Measurements from ENCODE around the gene POR.
"Not testable (repeated sequence)": the region's sequence is repeated elsewhere in the genome, so short reads cannot be mapped to it uniquely, and the experiment has no call there.

The POR gene

GRCh38 chr7:75914655-75915415 is at the start of gene POR:
POR (plus strand) TSS chr7:75915155; CDS start chr7:75954002, 38,847 bp downstream.
- peak; percentile 90 to 97 for DNase-seq (ENCODE audit: low read depth in 2 of 2)

DNA sequence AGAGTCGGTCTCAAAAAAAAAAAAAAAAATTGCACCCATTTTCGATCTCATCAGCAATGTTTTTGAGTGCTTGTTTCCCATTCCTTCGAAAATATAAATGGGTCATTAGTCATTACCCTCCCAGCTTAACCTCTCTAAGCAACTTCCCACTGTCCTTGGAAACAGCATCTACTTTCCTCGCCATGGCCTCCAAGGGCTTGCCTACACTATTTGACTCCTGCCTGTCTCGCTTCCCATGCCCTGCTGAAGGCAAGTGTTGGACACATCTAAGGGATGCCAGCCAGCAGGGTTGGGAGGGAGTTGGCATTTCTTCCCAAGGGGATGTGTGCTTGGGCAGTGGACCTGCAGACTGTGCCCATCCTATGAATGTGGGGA is 48.9 kb upstream of the POR start:
- DNase-seq (ENCODE audit: low read depth in 2 of 2): no peak

DNA sequence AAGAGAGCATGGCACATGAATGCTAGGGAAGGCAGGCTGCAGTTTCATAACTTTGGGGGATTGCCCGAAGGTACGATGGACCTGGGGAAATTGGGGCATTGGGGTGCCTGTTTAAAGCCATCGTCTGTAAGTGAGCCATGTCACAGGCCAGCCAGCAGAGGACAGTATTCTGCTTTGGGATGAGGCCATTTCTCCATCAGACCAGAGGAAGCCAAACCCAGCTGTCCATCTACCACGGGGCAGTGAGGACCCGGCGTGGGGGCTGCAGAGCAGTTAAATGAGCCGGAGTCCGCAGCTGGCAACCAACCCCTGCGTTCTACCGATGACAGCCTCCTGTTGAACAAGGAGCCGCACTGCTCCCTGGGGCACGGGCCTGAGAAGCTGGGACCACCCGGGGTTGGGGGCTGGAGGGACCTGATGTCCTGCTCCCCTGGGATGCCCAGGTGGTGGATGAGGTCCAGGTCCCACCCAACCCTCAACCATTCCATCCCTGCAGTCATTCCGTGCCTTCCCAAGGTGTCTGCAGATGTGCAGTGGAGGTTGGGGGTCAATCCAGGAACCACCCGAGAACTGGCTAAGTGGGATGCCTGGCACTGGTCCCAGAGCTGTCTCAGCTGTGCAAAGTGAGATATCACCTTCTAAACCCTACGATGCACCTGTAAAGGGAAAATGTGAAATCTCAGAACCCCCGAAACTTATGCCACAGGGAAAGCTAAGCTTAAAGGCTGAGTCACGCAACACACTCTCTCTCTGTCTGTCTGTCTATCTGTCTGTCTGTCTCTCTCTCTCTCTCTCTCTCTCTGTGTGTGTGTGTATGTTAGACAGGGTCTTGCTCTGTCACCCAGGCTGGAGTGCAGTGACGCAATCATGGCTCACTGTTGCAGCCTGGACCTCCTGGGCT is 48.2 kb upstream of the POR start:
- DNase-seq (ENCODE audit: low read depth in 2 of 2): peak in 1 of 2 donors; percentile 8

GRCh38 chr7:75867390-75867717 is 47.6 kb upstream of the POR start:
- no peak for DNase-seq (ENCODE audit: low read depth in 2 of 2)

DNA sequence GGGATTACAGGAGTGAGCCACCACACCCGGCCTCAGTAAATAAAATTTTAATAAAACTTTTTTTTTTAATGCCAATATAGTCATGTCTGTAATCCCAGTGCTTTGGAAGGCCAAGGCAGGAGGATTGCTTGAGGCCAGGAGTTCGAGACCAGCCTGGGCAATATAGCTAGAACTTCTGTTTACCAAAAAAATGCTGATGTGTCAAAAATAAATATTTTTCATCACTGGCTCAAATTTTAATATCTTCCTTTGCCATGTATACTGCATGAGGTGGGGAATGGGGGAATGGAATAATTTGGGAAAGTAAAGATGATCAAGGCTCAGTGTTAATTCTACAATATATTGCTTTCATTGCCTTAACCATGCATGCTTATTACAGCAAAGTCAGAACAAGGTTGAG is 46.8 kb upstream of the POR start:
- DNase-seq (ENCODE audit: low read depth in 2 of 2): no peak

DNA sequence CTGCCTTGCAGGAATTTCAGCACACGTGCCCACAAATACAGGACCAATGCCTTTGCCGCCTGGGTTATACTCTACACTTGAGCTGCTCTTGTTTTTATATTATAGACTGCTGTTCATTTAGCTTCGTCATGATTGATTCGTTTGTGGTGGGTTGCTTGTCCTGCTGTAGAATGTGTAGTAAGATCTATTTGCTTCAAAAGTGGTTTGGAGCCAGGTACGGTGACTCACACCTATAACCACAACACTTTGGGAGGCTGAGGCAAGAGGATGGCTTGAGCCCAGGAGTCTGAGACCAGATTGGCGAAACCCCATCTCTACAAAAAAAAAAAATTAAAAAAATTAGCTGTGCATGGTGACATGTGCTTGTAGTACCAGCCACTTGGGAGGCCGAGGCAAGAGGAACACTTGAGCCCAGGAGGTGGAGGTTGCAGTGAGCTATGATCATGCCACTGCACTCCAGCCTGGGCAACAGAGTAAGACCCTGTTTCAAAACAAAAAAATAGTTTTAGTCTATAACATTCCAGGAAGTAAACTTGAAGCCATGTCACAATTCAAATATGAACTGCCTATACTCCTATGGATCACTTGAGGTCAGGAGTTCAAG is 45.1 kb upstream of the POR start:
- DNase-seq (ENCODE audit: low read depth in 2 of 2): no peak

GRCh38 chr7:75870557-75871161 is 44.3 kb upstream of the POR start:
- no peak for DNase-seq (ENCODE audit: low read depth in 2 of 2)

DNA sequence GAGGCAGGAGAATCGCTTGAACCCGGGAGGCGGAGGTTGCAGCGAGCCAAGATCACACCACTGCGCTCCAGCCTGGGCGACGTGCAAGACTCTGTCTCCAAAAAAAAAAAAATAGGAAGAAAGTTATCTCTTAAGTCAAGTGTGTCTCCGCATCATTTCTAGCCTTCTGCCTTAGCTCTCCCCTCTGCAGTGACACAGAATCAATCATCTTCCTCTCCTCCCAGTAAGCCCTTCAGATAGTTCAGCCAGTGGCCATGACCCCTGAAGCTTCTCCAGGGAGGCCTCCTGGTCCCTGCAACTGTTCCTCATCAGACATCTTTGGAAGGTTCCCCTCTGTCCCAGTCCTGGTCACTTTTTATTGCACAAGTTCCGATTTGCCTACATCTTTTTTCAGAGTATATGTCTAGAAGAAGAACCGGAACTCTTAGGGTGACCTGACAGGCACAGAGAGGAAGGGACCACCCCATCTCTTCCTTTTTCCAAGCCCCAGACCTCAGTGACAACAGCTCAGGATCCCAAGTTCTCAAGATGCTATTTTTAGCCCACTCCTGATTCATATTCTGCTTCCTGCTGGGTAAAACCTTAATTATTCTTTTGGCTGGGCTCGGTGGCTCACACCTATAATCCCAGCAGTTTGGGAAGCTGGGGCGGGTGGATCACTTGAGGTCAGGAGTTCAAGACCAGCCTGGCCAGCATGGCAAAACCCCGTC is 42.7 kb upstream of the POR start:
- DNase-seq (ENCODE audit: low read depth in 2 of 2): no peak

GRCh38 chr7:75874180-75874579 is 40.8 kb upstream of the POR start:
- DNase-seq (ENCODE audit: low read depth in 2 of 2): not testable (repeated sequence)

DNA sequence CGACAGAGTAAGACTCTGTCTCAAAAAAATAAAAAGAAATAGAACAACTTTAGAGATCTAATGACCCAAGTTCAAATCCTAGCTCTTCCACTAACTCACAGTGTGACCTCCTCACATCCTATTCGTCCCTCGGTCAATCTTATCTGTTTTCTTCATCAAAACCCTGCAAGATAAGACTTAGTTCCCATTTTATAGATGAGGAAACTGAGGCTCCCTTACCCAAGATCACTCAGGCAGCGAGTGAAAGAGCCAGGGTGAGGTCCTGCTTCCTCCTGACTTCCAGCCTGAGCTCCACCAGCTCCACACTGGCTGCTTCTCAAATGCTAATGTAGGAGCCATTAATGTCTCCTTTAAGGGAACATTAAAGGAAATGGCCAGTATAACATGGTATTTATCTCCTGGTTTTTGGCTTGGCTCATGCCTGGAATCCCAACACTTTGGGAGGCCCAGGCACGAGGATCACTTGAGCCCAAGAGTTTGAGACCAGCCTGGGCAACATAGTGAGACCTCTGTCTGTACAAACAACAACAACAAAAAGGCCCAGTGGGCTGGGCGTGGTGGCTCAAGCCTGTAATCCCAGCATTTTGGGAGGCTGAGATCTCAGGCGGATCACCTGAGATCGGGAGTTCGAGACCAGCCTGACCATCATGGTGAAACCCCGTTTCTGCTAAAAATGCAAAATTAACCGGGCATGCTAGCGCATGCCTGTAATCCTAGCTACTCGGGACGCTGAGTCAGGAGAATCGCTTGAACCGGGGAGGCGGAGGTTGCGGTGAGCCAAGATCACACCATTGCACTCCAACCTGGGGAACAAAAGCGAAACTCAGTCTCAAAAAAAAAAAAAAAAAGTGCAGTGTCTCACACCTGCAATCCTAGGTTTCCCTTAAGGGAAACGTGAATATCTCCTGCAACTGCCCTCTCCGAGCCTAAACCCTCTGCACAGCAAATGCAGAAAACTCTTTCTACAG is 39.6 kb upstream of the POR start:
- no peak for DNase-seq (ENCODE audit: low read depth in 2 of 2)

- DNase-seq (ENCODE audit: low read depth in 2 of 2): no peak
Measured at GRCh38 chr7:75876126-75876881, 38.7 kb upstream of the POR start.

- DNase-seq (ENCODE audit: low read depth in 2 of 2): no peak
Measured at GRCh38 chr7:75878312-75878768, 36.6 kb upstream of the POR start.

DNA sequence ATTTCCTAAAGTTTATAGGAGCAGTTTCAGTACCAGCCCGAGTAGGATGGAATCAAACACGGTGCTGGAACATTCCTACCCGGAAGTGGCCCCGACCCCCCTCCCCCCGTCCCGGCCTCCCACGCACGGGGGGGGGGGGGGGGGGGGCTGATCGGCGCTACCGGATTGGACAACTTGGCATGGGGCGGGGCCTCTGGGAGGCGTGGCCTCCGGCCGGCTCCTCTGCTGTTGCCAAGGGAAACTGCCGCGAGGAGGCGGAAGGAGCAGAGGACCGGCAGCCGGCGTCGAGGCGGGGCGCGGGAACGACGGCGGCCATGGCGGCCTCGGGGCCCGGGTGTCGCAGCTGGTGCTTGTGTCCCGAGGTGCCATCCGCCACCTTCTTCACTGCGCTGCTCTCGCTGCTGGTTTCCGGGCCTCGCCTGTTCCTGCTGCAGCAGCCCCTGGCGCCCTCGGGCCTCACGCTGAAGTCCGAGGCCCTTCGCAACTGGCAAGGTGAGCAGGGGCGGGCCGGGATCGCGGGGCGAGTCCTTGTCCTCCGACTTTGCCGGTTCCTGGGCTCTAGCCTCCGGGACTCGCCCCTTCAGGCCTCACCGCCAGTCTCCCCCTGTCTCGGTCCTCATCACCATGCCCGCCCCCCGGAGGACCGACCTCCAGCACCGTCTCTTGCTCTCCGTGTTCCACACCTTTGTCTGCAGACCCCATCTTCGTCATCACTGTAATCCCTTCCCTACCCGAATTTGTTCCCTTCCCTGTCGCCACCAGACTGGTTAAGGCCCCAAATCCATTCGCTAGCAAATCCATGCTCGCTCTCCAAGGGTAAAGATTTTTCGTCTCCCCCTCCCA is 36.0 kb upstream of the POR start, which contains the start of gene RHBDD2:
Gene RHBDD2 (plus strand): TSS at position 266 of the 843 bp plus-strand sequence. CDS start 49 bp downstream, at position 315.
- peak; percentile 92 to 94 for DNase-seq (ENCODE audit: low read depth in 2 of 2)

GRCh38 chr7:75879771-75880184 is 35.2 kb upstream of the POR start:
- DNase-seq (ENCODE audit: low read depth in 2 of 2): no peak

- DNase-seq (ENCODE audit: low read depth in 2 of 2): no peak
Measured at GRCh38 chr7:75880242-75880641, 34.7 kb upstream of the POR start.

- DNase-seq (ENCODE audit: low read depth in 2 of 2): no peak
Measured at GRCh38 chr7:75881436-75882095, 33.4 kb upstream of the POR start.

DNA sequence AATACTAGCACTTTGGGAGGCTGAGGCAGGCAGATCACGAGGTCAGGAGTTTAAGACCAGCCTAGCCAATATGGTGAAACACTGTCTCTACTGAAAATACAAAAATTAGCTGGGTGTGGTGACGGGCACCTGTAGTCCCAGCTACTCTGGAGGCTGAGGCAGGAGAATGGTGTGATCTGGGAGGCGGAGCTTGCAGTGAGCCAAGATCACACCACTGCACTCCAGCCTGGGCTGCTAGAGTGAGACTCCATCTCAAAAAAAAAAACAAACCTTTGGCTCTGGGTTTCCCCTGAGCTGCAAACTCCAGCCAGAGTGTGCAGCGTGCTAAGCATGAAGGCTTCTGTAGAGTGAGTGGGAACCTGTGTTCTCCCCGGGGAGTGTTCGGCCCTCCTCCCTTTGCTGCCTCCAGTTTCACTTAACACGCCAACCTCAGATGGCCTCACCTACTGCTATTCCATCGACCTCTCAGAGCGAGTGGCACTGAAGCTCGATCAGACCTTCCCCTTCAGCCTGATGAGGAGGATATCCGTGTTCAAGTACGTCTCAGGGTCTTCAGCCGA is 31.6 kb upstream of the POR start:
- DNase-seq (ENCODE audit: low read depth in 2 of 2): not testable (repeated sequence)

DNA sequence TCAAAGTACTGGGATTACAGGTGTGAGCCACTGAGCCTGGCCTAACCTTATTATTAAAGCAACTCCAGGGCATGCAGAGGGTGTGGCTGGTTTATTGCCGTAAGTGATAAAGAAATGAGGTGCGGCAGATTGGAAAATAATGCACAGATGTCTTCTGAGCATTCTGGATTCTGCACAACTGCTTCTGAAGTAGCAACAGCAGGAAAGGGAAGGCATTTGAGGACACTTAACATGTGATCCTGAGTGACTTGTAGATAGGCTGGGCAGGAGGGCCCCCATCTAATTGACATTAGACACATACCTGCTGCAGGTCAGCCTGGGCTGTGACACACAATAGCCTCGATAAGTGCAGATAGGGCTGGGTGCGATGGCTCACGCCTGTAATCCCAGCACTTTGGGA is 30.5 kb upstream of the POR start:
- DNase-seq (ENCODE audit: low read depth in 2 of 2): no peak
